ENCODE results near the gene ROR2. TPM values are rescaled to one million over a fixed set of nuclear protein-coding genes. Genes with fewer than 3 reads are reported as not detected.
"Not testable (repeated sequence)": the region's sequence is repeated elsewhere in the genome, so short reads cannot be mapped to it uniquely, and the experiment has no call there.

ROR2 gene
- total and polyA plus RNA-seq, 4 donors = 1.6 to 5.8 TPM; not detected in 2

DNA sequence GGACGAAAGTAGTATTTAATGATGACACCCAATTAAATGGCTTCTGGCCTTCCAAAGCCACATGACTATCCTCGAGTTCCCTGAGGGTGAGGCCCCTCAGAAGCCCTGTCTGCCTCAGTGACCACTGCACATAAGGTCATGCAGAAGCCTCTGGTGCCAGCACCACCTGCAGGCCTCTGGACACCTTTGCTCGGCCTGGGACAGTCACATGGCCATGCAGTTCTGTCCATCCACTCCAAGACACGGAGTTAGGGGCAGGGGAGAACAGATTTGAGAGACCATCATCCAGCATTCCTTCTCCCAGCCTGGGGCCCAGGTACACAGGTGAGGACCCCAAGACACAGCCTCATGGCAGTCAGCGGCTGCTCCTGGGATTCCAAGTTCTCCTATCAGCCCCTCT is 145.0 kb downstream of the ROR2 start:
- no peak overlapping the region for H3K4me3 ChIP-seq (ENCODE audit: low read length in 2 of 2)
- ATAC-seq (ENCODE audit: low FRiP score) (no peak), DNase-seq (peak in 1 of 2 donors; percentile 30)
- no peaks in the 10 kb centered on the region for H3K9me3 ChIP-seq (ENCODE audit: control insufficient read depth, low read length)
- H3K36me3 ChIP-seq (ENCODE audit: control insufficient read depth in 1 of 2, insufficient read depth in 2 of 2, low read length in 1 of 2) = no peaks in the 10 kb centered on the region
- no peaks in the 10 kb centered on the region for H3K4me1 ChIP-seq (ENCODE audit: control insufficient read depth in 1 of 2, insufficient read depth in 2 of 2, low read length in 2 of 2)
- intact Hi-C loops (cut with DNase I) = no loop called here
- 89 to 91% methylated on average over 5 of the region's 5 CpGs for WGBS, 2 donors
- H3K27me3 ChIP-seq (ENCODE audit: control insufficient read depth in 1 of 2, insufficient read depth in 2 of 2, low read length in 1 of 2) = no peaks in the 10 kb centered on the region
- no peak overlapping the region for H3K27ac ChIP-seq (ENCODE audit: low read depth in 1 of 2, low read length in 2 of 2)

DNA sequence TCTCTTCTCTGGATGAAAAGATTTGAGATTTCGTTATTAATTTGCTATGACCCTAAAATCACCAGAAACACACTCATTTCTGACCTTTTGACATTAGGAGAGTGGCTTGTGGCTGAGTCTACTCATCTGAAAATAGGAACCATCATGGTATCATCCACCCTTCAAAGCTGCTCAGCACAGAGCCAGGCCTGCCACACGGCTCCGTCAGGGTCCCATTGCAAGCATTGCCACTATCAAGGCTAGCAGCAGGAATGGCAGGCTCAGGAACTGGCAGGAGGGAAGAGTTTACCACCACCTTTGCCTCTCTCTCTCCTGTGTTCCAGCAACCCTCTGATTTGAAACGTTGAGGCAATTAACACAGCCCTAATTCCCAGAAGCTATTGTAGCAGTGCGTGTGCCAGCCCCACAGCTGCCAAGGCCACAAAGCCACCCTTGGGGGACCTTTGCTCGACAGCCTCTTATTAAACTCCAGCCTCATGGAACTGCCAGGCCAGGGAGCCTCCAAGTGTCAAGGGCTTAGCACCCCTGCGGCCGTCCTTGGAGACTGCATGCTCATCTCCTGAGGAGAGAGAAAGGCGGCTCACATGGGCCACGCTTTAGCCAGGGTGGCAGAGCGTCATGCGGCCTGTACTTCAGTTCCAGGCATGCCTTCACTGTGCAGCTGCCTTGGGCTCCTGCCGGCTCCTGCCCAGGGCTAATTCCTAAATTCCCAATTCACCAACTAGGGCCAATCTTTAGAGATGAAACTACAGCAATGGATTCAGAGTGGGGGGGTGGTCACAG is 145.9 kb downstream of the ROR2 start:
- Histone ChIP-seq H3K27me3 (ENCODE audit: control insufficient read depth in 1 of 2, insufficient read depth in 2 of 2, low read length in 1 of 2) (no peaks in the 10 kb centered on the region), H3K9me3 (ENCODE audit: control insufficient read depth, low read length) (no peaks in the 10 kb centered on the region), H3K4me1 (ENCODE audit: control insufficient read depth in 1 of 2, insufficient read depth in 2 of 2, low read length in 2 of 2) (no peaks in the 10 kb centered on the region), H3K4me3 (ENCODE audit: low read length in 2 of 2) (no peak overlapping the region), H3K36me3 (ENCODE audit: control insufficient read depth in 1 of 2, insufficient read depth in 2 of 2, low read length in 1 of 2) (no peaks in the 10 kb centered on the region), H3K27ac (ENCODE audit: low read depth in 1 of 2, low read length in 2 of 2) (no peak overlapping the region)
- DNase-seq (peak in 1 of 2 donors; percentile 59), ATAC-seq (ENCODE audit: low FRiP score) (no peak)
- intact Hi-C loops (cut with DNase I) = no loop called here
- 89 to 90% methylated on average over 13 of the region's 13 CpGs for WGBS, 2 donors

DNA sequence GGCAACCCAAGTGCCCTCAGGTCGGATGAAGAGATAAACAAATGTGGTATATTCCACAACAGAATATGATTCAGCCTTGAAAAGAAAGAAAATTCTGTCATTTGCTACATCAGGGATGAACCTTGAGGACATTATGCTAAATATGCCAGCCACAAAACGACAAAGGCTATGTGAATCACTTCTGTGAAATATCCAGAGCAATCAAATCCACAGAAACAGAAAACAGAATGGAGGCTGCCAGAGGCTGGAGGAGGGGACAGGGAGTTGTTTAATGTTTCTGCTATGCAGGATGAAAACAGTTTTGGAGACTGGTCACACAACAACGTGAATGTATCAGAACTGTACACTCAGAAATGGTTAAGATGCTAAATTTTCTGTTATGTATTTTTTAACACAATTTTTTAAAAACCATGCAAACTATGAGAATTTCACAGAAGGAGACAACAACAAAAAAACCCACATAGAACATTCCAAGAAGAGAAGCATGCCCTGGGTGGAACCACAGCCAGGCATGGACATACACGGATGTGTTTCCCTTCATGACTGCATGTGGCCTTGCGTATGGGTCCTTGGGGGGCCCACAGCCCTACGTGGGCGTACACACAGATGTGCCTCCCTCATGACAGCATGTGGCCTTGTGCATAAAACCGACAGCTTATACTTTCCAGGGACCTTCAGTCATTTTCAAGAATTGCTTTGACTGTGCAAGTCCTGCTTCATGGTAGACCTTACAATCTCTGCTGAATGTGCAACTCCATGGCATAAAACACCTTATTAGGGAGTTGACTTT is 146.7 kb downstream of the ROR2 start:
- Histone ChIP-seq H3K27me3 (ENCODE audit: control insufficient read depth in 1 of 2, insufficient read depth in 2 of 2, low read length in 1 of 2) (no peaks in the 10 kb centered on the region), H3K9me3 (ENCODE audit: control insufficient read depth, low read length) (no peaks in the 10 kb centered on the region), H3K4me3 (ENCODE audit: low read length in 2 of 2) (no peak overlapping the region), H3K36me3 (ENCODE audit: control insufficient read depth in 1 of 2, insufficient read depth in 2 of 2, low read length in 1 of 2) (no peaks in the 10 kb centered on the region), H3K27ac (ENCODE audit: low read depth in 1 of 2, low read length in 2 of 2) (no peak overlapping the region), H3K4me1 (ENCODE audit: control insufficient read depth in 1 of 2, insufficient read depth in 2 of 2, low read length in 2 of 2) (no peaks in the 10 kb centered on the region)
- intact Hi-C loops (cut with DNase I) = no loop called here
- no peak for ATAC-seq (ENCODE audit: low FRiP score)
- DNase-seq = peak in 1 of 2 donors; percentile 26
- WGBS, 2 donors = 81 to 82% methylated on average over 8 of the region's 8 CpGs

DNA sequence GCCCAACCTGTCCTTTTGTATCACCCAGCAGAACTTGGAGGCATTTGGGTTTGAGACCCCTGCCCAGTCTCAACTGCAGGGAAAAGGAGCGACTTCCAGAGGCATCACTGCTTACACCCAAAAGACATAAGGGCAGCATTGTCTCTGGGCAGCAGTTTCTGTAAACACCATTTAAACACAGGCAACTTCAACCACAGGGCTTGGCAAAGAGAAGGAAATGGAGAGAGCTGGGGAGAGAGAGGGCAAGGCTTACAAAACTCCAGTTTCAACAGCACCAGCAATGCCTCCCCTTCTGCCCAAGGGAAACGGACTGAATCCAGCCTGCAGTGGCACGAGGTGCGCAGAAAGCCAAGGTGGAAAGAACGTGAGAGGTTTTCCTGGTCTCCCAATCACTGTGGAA is 147.6 kb downstream of the ROR2 start:
- no peaks in the 10 kb centered on the region for H3K27me3 ChIP-seq (ENCODE audit: control insufficient read depth in 1 of 2, insufficient read depth in 2 of 2, low read length in 1 of 2)
- H3K9me3 ChIP-seq (ENCODE audit: control insufficient read depth, low read length) = no peaks in the 10 kb centered on the region
- no peaks in the 10 kb centered on the region for H3K36me3 ChIP-seq (ENCODE audit: control insufficient read depth in 1 of 2, insufficient read depth in 2 of 2, low read length in 1 of 2)
- peak in 1 of 2 donors; percentile 7 for DNase-seq
- H3K4me1 ChIP-seq (ENCODE audit: control insufficient read depth in 1 of 2, insufficient read depth in 2 of 2, low read length in 2 of 2) = no peaks in the 10 kb centered on the region
- H3K4me3 ChIP-seq (ENCODE audit: low read length in 2 of 2) = no peak overlapping the region
- H3K27ac ChIP-seq (ENCODE audit: low read depth in 1 of 2, low read length in 2 of 2) = no peak overlapping the region
- ATAC-seq (ENCODE audit: low FRiP score) = no peak
- WGBS, 2 donors = 88 to 93% methylated on average over 5 of the region's 5 CpGs
- intact Hi-C loops (cut with DNase I) = no loop called here

DNA sequence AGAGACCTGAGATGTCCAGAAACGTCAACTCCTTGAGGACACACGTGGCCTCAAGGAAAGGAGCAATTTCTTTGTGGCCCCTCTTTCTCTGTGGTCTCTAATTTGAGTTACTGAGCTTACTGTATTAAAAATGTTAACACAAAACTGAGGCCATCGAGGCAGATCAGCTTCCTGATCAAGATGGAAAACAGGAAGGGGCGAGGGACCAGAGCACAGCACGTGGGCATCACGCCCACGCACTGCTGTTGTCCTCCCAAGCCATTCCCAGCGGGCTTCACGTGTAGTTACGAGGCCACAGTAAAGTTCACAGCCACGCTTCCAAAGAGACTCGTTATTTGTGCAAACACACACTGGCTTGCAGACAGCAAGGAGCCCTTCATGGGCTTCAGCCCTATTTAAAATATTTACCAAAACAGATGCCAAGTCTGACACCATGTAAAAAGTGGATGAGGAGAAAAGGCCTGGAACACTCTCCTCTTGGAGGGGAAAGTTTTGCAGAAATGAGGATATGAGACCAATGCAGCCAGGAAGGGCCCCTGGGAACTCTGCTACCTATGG is 149.5 kb downstream of the ROR2 start:
- H3K9me3 ChIP-seq (ENCODE audit: control insufficient read depth, low read length) = no peaks in the 10 kb centered on the region
- peak in 1 of 2 donors; percentile 36 for DNase-seq
- intact Hi-C loops (cut with DNase I) = no loop called here
- H3K27ac ChIP-seq (ENCODE audit: low read depth in 1 of 2, low read length in 2 of 2) = no peak overlapping the region
- no peaks in the 10 kb centered on the region for H3K36me3 ChIP-seq (ENCODE audit: control insufficient read depth in 1 of 2, insufficient read depth in 2 of 2, low read length in 1 of 2)
- H3K4me3 ChIP-seq (ENCODE audit: low read length in 2 of 2) = no peak overlapping the region
- H3K27me3 ChIP-seq (ENCODE audit: control insufficient read depth in 1 of 2, insufficient read depth in 2 of 2, low read length in 1 of 2) = no peaks in the 10 kb centered on the region
- no peak for ATAC-seq (ENCODE audit: low FRiP score)
- no peaks in the 10 kb centered on the region for H3K4me1 ChIP-seq (ENCODE audit: control insufficient read depth in 1 of 2, insufficient read depth in 2 of 2, low read length in 2 of 2)
- 80 to 81% methylated on average over 12 of the region's 12 CpGs for WGBS, 2 donors

DNA sequence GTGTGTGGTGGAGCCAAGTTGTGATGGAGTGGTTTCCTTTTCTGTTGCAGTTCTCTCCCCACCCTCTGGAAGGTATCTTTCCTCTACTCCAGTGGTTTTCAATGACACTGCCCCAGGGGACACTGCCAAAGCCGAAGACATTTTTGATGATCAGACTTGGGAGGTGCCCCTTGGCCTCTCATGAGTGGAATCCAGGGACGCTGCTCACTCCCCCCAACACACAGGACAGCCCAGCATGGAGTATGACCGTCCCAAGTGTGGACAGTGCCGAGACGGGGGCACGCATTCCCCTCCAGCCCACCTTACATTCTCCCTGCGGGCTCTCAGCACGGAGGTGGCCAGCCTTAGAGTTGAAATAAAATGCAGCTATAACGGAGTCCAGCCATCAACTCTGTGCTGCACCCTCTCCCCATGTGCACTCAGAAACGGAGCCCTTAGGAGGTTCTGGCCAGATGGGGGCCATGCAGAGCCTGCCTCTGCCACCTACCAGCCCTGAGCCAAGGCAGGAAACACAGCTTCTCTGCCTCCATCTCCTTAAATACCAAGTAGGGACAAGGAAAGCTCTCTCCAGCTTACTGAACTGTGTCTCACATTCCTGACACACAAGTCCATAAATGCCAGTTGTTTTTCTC is 150.8 kb downstream of the ROR2 start:
- no peaks in the 10 kb centered on the region for H3K27me3 ChIP-seq (ENCODE audit: control insufficient read depth in 1 of 2, insufficient read depth in 2 of 2, low read length in 1 of 2)
- intact Hi-C loops (cut with DNase I) = no loop called here
- DNase-seq = peak in 1 of 2 donors; percentile 25
- H3K27ac ChIP-seq (ENCODE audit: low read depth in 1 of 2, low read length in 2 of 2) = no peak overlapping the region
- no peak for ATAC-seq (ENCODE audit: low FRiP score)
- 70 to 78% methylated on average over 10 of the region's 10 CpGs for WGBS, 2 donors
- no peaks in the 10 kb centered on the region for H3K36me3 ChIP-seq (ENCODE audit: control insufficient read depth in 1 of 2, insufficient read depth in 2 of 2, low read length in 1 of 2)
- H3K4me3 ChIP-seq (ENCODE audit: low read length in 2 of 2) = no peak overlapping the region
- no peaks in the 10 kb centered on the region for H3K9me3 ChIP-seq (ENCODE audit: control insufficient read depth, low read length)
- no peaks in the 10 kb centered on the region for H3K4me1 ChIP-seq (ENCODE audit: control insufficient read depth in 1 of 2, insufficient read depth in 2 of 2, low read length in 2 of 2)

DNA sequence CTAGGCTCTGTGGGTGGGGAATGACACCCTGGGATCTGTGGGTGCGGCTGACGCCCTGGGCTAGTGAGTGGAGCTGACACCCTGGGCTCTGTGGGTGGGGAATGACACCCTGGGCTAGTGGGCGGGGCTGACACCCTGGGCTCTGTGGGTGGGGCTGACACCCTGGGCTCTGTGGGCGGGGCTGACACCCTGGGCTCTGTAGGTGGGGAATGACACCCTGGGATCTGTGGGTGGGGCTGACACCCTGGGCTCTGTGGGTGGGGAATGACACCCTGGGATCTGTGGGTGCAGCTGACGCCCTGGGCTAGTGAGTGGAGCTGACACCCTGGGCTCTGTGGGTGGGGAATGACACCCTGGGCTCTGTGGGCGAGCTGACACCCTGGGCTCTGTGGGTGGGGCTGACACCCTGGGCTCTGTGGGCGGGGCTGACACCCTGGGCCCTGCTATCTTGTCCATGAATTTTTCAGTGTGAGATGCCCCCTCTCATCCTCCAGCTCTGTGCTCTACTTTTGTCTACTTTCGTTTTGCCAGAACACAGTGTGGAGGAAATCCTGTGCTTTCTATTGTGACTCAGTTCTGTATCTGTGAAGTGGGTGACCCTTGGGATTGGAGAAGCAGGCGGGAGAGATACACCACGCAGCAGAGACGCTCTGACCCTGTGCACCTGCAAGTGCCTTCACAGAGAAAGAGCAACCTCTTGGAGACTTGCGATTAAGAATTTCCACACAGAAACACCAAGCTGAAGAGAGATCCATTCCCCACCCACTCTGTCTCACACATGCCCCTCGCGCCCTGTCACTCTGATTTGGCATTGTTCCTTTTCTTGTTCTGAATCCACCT is 151.5 kb downstream of the ROR2 start:
- H3K27ac ChIP-seq (ENCODE audit: low read depth in 1 of 2, low read length in 2 of 2); H3K4me1 ChIP-seq (ENCODE audit: control insufficient read depth in 1 of 2, insufficient read depth in 2 of 2, low read length in 2 of 2); ATAC-seq (ENCODE audit: low FRiP score); H3K36me3 ChIP-seq (ENCODE audit: control insufficient read depth in 1 of 2, insufficient read depth in 2 of 2, low read length in 1 of 2); H3K9me3 ChIP-seq (ENCODE audit: control insufficient read depth, low read length); H3K27me3 ChIP-seq (ENCODE audit: control insufficient read depth in 1 of 2, insufficient read depth in 2 of 2, low read length in 1 of 2); intact Hi-C loops (cut with DNase I); H3K4me3 ChIP-seq (ENCODE audit: low read length in 2 of 2): not testable (repeated sequence)
- DNase-seq = peak in 1 of 2 donors; percentile 37
- WGBS, 2 donors = 88% methylated on average over 10 to 14 of the region's 14 CpGs

DNA sequence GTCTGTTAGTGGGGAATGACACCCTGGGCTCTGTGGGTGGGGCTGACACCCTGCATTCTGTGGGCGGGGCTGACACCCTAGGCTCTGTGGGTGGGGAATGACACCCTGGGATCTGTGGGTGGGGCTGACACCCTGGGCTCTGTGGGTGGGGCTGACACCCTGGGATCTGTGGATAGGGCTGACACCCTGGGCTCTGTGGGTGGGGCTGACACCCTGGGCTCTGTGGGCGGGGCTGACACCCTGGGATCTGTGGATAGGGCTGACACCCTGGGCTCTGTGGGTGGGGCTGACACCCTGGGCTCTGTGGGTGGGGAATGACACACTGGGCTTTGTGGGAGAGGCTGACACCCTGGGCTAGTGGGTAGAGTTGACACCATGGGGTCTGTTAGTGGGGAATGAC is 152.5 kb downstream of the ROR2 start:
- DNase-seq; intact Hi-C loops (cut with DNase I); H3K27me3 ChIP-seq (ENCODE audit: control insufficient read depth in 1 of 2, insufficient read depth in 2 of 2, low read length in 1 of 2); H3K9me3 ChIP-seq (ENCODE audit: control insufficient read depth, low read length); H3K4me1 ChIP-seq (ENCODE audit: control insufficient read depth in 1 of 2, insufficient read depth in 2 of 2, low read length in 2 of 2); ATAC-seq (ENCODE audit: low FRiP score); H3K27ac ChIP-seq (ENCODE audit: low read depth in 1 of 2, low read length in 2 of 2); H3K36me3 ChIP-seq (ENCODE audit: control insufficient read depth in 1 of 2, insufficient read depth in 2 of 2, low read length in 1 of 2); H3K4me3 ChIP-seq (ENCODE audit: low read length in 2 of 2): not testable (repeated sequence)
- WGBS, 2 donors = 100% methylated on average over 1 of the region's 2 CpGs; no CpG with 5 or more reads in 1 of the 2 donors

Measured in aorta (tissue), 5 donors.